Karpas-422 (cell line): ENCODE data around the gene DRAXIN. TPM values are rescaled to one million over a fixed set of nuclear protein-coding genes. Genes with fewer than 3 reads are reported as not detected.

ENCODE experiments used
- DNase-seq: peaks from one replicate; pipeline ENCODE4 v3.0.0-alpha.2; 2015
- H2AFZ ChIP-seq: fragments of 200-600 bp; sonication (generic); 2 replicates; pipeline ENCODE4 v1.6.1; 2014; ENCODE audit warnings: antibody characterized with exemption, low read length, mixed read lengths
- H3K27ac ChIP-seq: fragments of 200-600 bp; sonication (generic); 2 replicates; pipeline ENCODE4 v1.5.1; 2014; ENCODE audit warnings: mild to moderate bottlenecking, low read length, moderate library complexity
- H3K27me3 ChIP-seq: fragments of 200-600 bp; sonication (generic); 2 replicates; pipeline ENCODE4 v1.6.1; 2014; ENCODE audit warnings: low read length, mixed read lengths
- H3K36me3 ChIP-seq: fragments of 200-600 bp; sonication (generic); 2 replicates; pipeline ENCODE4 v1.6.1; 2014; ENCODE audit warnings: low read length, mixed read lengths; ENCODE audit not compliant: insufficient read depth
- H3K4me1 ChIP-seq: fragments of 200-600 bp; sonication (generic); 2 replicates; pipeline ENCODE4 v1.6.1; 2014; ENCODE audit warnings: mild to moderate bottlenecking, low read length, mixed read lengths
- H3K4me2 ChIP-seq: fragments of 200-600 bp; sonication (generic); 2 replicates; pipeline ENCODE4 v1.6.1; 2014; ENCODE audit warnings: low read length, low read depth, mild to moderate bottlenecking; ENCODE audit not compliant: poor library complexity, severe bottlenecking
- H3K4me3 ChIP-seq: fragments of 200-600 bp; sonication (generic); 2 replicates; pipeline ENCODE4 v1.5.1; 2014; ENCODE audit warnings: mild to moderate bottlenecking, antibody characterized with exemption, low read length, mixed read lengths
- H3K79me2 ChIP-seq: fragments of 200-600 bp; sonication (generic); 2 replicates; pipeline ENCODE4 v1.6.1; 2014; ENCODE audit warnings: mild to moderate bottlenecking, low read length, mixed read lengths
- H3K9ac ChIP-seq: fragments of 200-600 bp; sonication (generic); 2 replicates; pipeline ENCODE4 v1.6.0; 2014; ENCODE audit warnings: low read length
- H3K9me2 ChIP-seq: fragments of 200-600 bp; sonication (generic), shearing (Covaris generic); replicated peaks from 2 replicates; pipeline ENCODE4 v1.6.0; 2014; ENCODE audit warnings: mild to moderate bottlenecking, low read length, moderate library complexity; ENCODE audit not compliant: insufficient read depth
- H3K9me3 ChIP-seq: fragments of 300-700, 200-600 bp; sonication (generic); 2 replicates; pipeline ENCODE4 v1.6.1; 2014; ENCODE audit warnings: low read length, mixed read lengths
- H4K20me1 ChIP-seq: fragments of 200-600 bp; sonication (generic); 2 replicates; pipeline ENCODE4 v1.6.1; 2014; ENCODE audit warnings: mild to moderate bottlenecking, antibody characterized with exemption, low read length, low read depth; ENCODE audit not compliant: insufficient read depth
- total RNA-seq: library from RNA; depleted of rRNA; stranded (reverse); fragments of >200 nt; shearing (Covaris generic); gene quantifications from 2 replicates; pipeline ENCODE4 v1.2.3, GENCODE V29; 2014; ENCODE audit warnings: low replicate concordance

DRAXIN gene
- total RNA-seq, 1 experiment from 2014 or later = not detected

DNA sequence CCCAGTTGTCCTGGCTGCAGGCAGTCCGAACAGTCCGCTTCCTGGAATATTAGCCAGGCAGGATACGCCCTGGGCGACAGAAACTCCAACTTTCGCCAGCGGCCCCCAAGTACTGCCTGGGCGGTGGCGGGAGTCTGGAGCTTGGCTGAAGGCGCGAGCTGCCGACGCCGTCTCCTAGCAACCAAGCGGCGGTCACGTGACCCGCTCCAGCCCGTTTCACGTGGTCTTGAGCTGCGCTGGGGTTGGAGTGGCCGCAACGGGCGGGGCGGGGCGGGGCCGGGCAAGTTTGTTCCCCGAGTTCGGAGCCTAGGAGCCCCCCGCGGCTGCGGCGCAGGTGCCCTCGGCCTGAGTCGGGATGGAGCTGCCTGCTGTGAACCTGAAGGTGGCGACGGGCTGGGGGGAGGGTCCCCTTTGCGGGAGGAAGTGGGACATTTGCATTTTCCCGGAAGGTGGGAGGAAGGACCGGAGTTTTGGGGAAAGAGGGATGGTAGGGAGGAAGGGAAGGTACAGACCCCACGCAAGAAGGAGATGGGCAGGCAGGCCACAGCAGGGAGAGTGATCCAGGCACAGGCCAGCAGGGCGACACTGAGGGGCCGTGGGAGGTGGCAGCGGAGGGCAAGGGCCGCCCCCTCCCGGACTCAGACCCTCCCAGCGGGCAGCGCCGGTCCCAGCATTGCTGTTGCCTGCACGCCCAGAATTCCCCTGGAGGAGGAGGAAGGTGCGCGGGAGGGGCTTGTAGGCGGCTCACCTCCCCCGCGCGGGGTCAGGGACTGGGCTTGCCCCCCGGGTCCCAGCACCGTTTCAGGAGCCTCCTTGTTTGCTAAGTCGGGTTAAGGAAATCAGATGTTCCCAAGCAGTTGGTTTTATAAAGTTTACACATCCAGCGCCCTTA, 44.6 kb downstream of the DRAXIN start, which contains the start of gene AGTRAP:
TSS of gene AGTRAP (plus strand) at position 283 of the 892 bp plus-strand sequence. CDS start at position 356, 73 bp downstream.
- Histone ChIP-seq H3K4me2 (peak within 1 kb of the TSS; percentile 98), H3K9me2 (no peaks in the 10 kb centered on the region), H2AFZ (peak within 1 kb of the TSS; percentile 99), H3K4me3 (peak within 1 kb of the TSS; percentile 92), H4K20me1 (peaks cover 4% of the 10 kb centered on the region; the same call in 1 of the 2 replicates), H3K27ac (peak within 1 kb of the TSS; percentile 39), H3K36me3 (no peaks in the 10 kb centered on the region), H3K79me2 (no peaks in the 10 kb centered on the region), H3K4me1 (peaks cover 24% of the 10 kb centered on the region), H3K27me3 (no peaks in the 10 kb centered on the region), H3K9me3 (no peaks in the 10 kb centered on the region), H3K9ac (peak within 1 kb of the TSS; percentile 90)
- peak; percentile 95 for DNase-seq

DNA sequence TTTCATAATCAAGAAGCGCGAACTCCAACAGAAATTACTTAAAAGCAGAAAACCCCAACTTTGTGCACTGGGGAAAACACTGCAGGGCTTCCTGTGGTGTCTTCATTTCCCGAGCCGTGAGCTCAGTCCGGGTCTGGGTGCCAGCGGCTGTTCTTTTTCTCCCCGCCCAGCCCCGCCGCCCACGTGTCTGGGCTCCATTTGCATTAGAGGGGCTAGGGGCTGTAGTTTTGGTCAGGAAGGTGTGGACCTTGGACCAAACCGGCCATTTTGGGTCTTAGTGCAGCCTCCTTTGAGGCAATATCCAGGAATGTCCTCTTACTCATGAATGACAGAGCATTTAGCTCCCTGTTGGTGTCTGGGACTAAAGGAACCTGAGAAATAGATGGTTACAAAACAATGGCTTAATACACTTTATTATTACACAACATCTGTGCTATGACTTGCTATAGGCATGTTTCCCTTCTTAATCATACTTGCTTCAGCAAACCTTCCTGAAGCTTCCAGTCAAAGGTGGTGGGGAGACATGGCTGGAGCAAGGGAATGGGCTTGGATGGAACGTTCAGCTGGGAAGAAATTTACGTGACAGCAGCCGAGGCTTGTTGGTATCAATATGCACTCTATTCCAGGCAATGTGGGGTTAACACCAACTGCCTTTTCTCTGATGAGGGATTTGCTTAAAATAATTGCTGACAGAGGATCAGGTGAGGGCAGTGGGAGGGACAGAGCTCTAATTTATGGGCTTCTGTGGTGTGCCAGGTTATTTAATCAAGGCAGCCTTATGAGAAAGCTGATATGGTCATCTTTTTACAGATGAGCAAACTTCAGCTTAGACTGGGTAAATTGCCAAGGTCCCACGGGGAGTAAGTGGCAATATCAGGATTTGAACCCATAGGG, 45.5 kb downstream of the DRAXIN start:
- H3K27ac ChIP-seq = peak overlapping the region; percentile 39
- peak overlapping the region; percentile 90 for H3K9ac ChIP-seq
- peaks cover 24% of the 10 kb centered on the region for H3K4me1 ChIP-seq
- peaks cover 9% of the 10 kb centered on the region; the same call in 1 of the 2 replicates for H4K20me1 ChIP-seq
- H3K36me3 ChIP-seq = no peaks in the 10 kb centered on the region
- peak overlapping the region; percentile 98 for H3K4me2 ChIP-seq
- H3K4me3 ChIP-seq = peak overlapping the region; percentile 92
- H3K9me3 ChIP-seq = no peaks in the 10 kb centered on the region
- DNase-seq = peak; percentile 73
- no peaks in the 10 kb centered on the region for H3K9me2 ChIP-seq
- H2AFZ ChIP-seq = peak overlapping the region; percentile 99
- no peaks in the 10 kb centered on the region for H3K27me3 ChIP-seq
- no peaks in the 10 kb centered on the region for H3K79me2 ChIP-seq

DNA sequence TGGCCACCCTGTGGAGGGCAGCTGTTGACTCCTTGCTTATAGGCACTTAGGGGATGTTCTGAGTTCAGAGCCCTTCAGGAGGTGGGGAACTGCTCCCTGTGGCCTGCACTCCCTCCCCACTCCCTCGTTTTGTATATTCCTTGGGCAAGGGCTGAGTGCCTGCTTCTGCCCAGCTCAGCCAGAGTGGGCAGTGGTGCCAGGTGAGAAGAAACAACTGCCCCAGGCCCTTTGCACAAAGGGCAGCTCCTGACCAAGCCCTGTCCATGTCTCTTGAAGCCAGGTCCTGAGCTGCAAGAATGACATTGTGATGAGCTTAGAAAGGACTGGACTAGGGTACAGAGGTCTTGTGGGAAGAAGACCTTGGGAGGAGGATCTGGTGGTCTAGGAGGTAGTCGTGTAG, 46.6 kb downstream of the DRAXIN start:
- H3K27me3 ChIP-seq = no peaks in the 10 kb centered on the region
- no peaks in the 10 kb centered on the region for H3K9me3 ChIP-seq
- H3K79me2 ChIP-seq = no peaks in the 10 kb centered on the region
- H2AFZ ChIP-seq = no peak overlapping the region
- no peak overlapping the region for H3K4me2 ChIP-seq
- peaks cover 9% of the 10 kb centered on the region; the same call in 1 of the 2 replicates for H4K20me1 ChIP-seq
- H3K36me3 ChIP-seq = no peaks in the 10 kb centered on the region
- H3K27ac ChIP-seq = no peak overlapping the region
- H3K4me1 ChIP-seq = peaks cover 24% of the 10 kb centered on the region
- H3K4me3 ChIP-seq = no peak overlapping the region
- no peak for DNase-seq
- peak overlapping the region; percentile 90; the same call in 1 of the 2 replicates for H3K9ac ChIP-seq
- no peaks in the 10 kb centered on the region for H3K9me2 ChIP-seq

DNA sequence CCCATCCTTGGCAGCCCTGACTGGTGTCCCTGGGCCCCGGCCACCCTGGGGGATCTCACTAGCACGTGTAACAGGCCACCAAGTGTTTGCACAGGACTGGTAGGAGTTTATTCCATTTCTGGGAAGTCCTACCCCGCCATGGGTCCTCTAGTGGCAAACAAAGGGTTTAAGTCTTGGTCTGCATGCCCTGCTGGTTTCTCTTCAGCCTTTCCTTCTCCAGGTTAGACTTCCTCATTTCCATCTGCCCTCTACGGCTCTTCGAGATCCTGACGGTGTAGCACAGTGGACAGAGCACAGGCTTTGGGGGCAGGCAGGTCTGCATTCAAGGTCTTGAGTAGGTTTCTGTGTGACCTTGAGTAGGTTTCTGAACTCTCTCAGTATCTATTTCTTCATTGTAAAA, 47.3 kb downstream of the DRAXIN start:
- no peak overlapping the region for H3K9ac ChIP-seq
- peaks cover 24% of the 10 kb centered on the region for H3K4me1 ChIP-seq
- no peaks in the 10 kb centered on the region for H3K27me3 ChIP-seq
- peaks cover 9% of the 10 kb centered on the region; the same call in 1 of the 2 replicates for H4K20me1 ChIP-seq
- H3K4me3 ChIP-seq = no peak overlapping the region
- no peak overlapping the region for H3K4me2 ChIP-seq
- no peak for DNase-seq
- no peaks in the 10 kb centered on the region for H3K9me3 ChIP-seq
- H2AFZ ChIP-seq = no peak overlapping the region
- H3K79me2 ChIP-seq = no peaks in the 10 kb centered on the region
- H3K9me2 ChIP-seq = no peaks in the 10 kb centered on the region
- no peaks in the 10 kb centered on the region for H3K36me3 ChIP-seq
- H3K27ac ChIP-seq = no peak overlapping the region

DNA sequence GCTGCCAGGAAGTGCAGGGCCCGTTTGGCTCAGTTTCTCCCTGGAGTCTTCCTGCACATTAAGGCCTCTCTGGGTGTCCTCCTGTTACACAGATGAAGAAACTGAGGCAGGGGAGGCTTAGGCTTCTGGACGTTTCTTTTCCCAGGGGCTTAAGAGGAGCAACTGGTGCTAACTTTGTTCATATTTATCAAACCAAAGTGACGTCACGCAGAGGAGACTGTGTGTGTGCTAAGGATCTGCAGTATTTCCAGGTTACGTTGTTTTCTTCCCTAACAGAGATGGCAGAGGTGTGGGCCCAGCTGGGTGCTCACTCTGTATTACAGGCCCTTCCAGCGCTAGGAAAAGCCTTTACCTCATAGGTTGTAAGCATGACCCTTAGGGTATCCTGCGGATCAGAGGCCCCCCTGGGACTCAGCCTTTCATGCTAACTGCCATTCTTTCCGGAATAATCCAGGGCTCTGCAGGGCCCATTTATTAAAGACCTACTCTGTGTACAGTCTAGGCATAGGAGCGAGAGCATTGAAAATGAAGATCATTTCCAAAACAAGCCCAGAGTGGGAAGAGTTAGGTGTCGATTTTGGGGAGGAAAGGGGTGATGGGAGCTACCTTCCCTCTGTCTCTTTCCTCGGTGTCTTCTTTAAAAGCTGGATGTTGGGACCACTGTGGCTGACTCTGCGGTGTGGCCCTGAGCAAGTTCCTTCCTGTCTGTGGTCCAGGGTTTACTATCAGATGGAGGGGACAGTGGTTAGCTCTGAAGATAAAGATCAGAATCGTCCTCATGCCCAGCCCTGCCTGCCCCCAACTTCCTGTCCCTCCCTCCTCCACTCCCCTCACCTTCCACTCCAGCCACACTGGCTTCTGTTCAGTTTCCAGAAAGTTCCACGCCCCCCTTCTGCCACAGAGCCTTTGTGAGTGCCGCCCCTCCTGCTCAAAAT, 49.0 kb downstream of the DRAXIN start:
- H3K9me3 ChIP-seq = no peaks in the 10 kb centered on the region
- no peak overlapping the region for H3K27ac ChIP-seq
- H3K4me3 ChIP-seq = no peak overlapping the region
- DNase-seq = no peak
- no peak overlapping the region for H2AFZ ChIP-seq
- H3K4me1 ChIP-seq = peaks cover 23% of the 10 kb centered on the region
- no peaks in the 10 kb centered on the region for H3K9me2 ChIP-seq
- H4K20me1 ChIP-seq = peaks cover 9% of the 10 kb centered on the region; the same call in 1 of the 2 replicates
- no peaks in the 10 kb centered on the region for H3K27me3 ChIP-seq
- H3K9ac ChIP-seq = no peak overlapping the region
- no peaks in the 10 kb centered on the region for H3K36me3 ChIP-seq
- H3K79me2 ChIP-seq = no peaks in the 10 kb centered on the region
- H3K4me2 ChIP-seq = no peak overlapping the region

DNA sequence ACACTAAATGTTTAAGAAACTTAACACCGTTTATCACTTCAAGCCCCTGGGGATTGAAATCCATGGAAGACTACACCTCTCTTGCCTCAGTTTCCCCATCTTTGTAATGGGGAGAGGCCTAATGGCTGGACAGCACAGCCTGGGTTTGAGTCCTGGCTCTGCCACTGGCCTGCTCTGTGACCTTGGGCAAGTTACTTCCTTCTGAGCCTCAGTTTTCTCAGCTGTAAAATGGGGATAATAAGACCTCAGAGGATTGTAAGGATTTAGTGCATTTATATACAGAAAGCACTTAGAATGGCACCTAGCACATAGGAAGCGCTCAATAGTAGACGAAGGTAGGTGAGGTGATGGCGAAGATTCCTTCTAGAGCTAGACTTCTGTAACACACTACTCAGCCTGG, 50.0 kb downstream of the DRAXIN start:
- Histone ChIP-seq H3K36me3 (no peaks in the 10 kb centered on the region), H3K4me2 (no peak overlapping the region), H3K27ac (no peak overlapping the region), H3K4me1 (peaks cover 15% of the 10 kb centered on the region), H3K9ac (no peak overlapping the region), H3K4me3 (no peak overlapping the region), H3K79me2 (no peaks in the 10 kb centered on the region), H2AFZ (no peak overlapping the region), H4K20me1 (peaks cover 9% of the 10 kb centered on the region; the same call in 1 of the 2 replicates), H3K9me3 (no peaks in the 10 kb centered on the region), H3K9me2 (no peaks in the 10 kb centered on the region), H3K27me3 (no peaks in the 10 kb centered on the region)
- DNase-seq = no peak

DNA sequence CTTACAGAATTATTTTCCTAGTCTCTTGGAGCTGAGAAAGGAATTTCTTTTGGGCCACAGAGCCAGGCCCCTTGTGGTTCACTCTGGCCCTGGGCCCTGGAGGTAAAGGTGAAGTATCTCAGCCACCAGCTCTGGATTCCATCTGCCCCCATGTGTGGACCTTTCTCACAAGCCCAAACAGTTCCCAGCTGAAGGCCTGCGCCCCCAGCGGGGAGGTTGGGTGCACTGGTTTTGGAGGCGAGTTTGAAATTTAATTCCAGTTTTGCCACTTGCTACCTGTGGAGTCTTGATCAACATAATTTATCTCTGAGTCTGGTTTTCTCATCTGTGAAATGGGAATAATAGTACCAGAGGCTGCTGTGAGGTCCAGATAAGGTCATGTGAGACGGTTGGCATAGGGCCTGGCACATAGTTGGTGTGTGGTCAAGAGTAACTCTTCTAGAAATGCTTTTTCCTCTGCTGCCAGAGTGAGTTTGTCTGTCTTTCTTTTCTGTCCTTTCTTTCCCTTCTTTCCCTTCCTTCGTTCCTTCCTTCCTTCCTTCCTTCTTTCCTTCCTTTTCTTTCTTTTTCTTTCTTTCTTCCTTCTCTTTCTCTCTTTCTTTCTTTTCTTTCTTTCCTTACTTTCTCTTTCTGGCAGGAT, 50.5 kb downstream of the DRAXIN start:
- no peak overlapping the region for H3K4me3 ChIP-seq
- no peaks in the 10 kb centered on the region for H3K9me3 ChIP-seq
- no peaks in the 10 kb centered on the region for H3K36me3 ChIP-seq

More for the DNA sequence above, 50.5 kb downstream of the DRAXIN start:
- DNase-seq = peak; percentile 64
- H3K27ac ChIP-seq = no peak overlapping the region
- H2AFZ ChIP-seq = no peak overlapping the region
- H3K79me2 ChIP-seq = no peaks in the 10 kb centered on the region
- H3K9me2 ChIP-seq = no peaks in the 10 kb centered on the region
- H4K20me1 ChIP-seq = peaks cover 9% of the 10 kb centered on the region; the same call in 1 of the 2 replicates
- no peak overlapping the region for H3K4me2 ChIP-seq
- no peaks in the 10 kb centered on the region for H3K27me3 ChIP-seq
- peaks cover 10% of the 10 kb centered on the region for H3K4me1 ChIP-seq
- no peak overlapping the region for H3K9ac ChIP-seq
